ENCODE data around the gene MMAB. TPM values are rescaled to one million over a fixed set of nuclear protein-coding genes. Genes with fewer than 3 reads are reported as not detected.

Gene MMAB
- total and polyA plus RNA-seq, 2 donors (not counting 3 experiments of a cell fraction or from before 2014, with no cell fraction given) = 39.1 to 46.0 TPM

DNA sequence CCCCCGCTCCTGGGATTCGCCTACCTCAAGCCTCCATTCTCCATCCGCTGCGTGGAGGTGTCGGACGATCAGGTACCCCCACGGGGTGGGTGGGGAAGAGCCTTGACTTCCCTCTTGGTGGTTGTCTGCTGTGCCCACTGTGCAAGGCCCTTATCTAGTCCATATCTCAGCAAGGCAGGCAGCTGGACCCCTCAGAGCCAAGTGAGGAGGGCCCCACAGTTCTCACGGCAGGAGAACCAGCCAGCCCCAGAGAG, 39.9 kb downstream of the MMAB start:
- Histone ChIP-seq H3K9me1 (replicated peaks; ENCODE audit: control insufficient read depth, extremely low read depth, insufficient read depth, low read length) (no peaks in the 10 kb centered on the region), H3K4me1 (ENCODE audit: control insufficient read depth, extremely low read depth, insufficient read depth, low read length) (no peaks in the 10 kb centered on the region), H3K4me2 (ENCODE audit: insufficient read depth, low read length) (no peak overlapping the region), H3K79me2 (ENCODE audit: control insufficient read depth, insufficient read depth, low read length) (no peaks in the 10 kb centered on the region), H2AFZ (ENCODE audit: low read depth, low read length) (no peak overlapping the region), H3K4me3 (replicated peaks in 1 of 3; ENCODE audit: insufficient read depth in 1 of 3, low read depth in 1 of 3, low read length in 3 of 3) (no peak overlapping the region), H3K27me3 (ENCODE audit: control insufficient read depth in 2 of 2, insufficient read depth in 2 of 2, low read length in 2 of 2) (no peaks in the 10 kb centered on the region), H3K9ac (replicated peaks; ENCODE audit: extremely low read depth, insufficient read depth, low read length) (no peak overlapping the region), H3K27ac (ENCODE audit: insufficient read depth, low read depth, low read length) (no peak overlapping the region), H4K20me1 (replicated peaks; ENCODE audit: control insufficient read depth, extremely low read depth, insufficient read depth, low read length) (no peaks in the 10 kb centered on the region), H3K9me3 (replicated peaks; ENCODE audit: control insufficient read depth, insufficient read depth, low read length) (no peaks in the 10 kb centered on the region), H3K36me3 (ENCODE audit: control insufficient read depth in 2 of 2, extremely low read depth in 1 of 2, insufficient read depth in 2 of 2, low read length in 2 of 2) (peaks cover 0 to 20% of the 10 kb centered on the region in 2 experiments)
- DNase-seq (ENCODE audit: low read depth, low spot score) = no peak
- dilution Hi-C loops (cut with MboI; ENCODE audit: extremely low pct_ligation_motif_present, low sequenced_read_pairs) (no loop called here), intact Hi-C loops (cut with micrococcal nuclease) (no loop called here)
- ChIA-PET CTCF (interaction anchor here (1.0 kb wide), 1 partner anchor 8 kb away, joined by 3 read pairs; no protein-coding TSS in a partner anchor), POLR2A (no interaction called here)
- BruUV-seq (replicated peaks) = no TSS peak
- no peak for FAIRE-seq
- TF ChIP-seq POLR2AphosphoS5 (IDR thresholded peaks at IDR 0.05; ENCODE audit: insufficient read depth, low read depth, low read length) = no peak
- no peak for TF ChIP-seq POLR2A (IDR thresholded peaks at IDR 0.05; ENCODE audit: low read depth, low read length)
- no peak for TF ChIP-seq JUN (IDR thresholded peaks at IDR 0.05; ENCODE audit: borderline replicate concordance, insufficient read depth, insufficient read length, low read depth)
- TF ChIP-seq, protein P1, sequence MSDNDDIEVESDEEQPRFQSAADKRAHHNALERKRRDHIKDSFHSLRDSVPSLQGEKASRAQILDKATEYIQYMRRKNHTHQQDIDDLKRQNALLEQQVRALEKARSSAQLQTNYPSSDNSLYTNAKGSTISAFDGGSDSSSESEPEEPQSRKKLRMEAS (IDR thresholded peaks at IDR 0.05; ENCODE audit: insufficient read depth, insufficient read length) = no peak
- no peak for TF ChIP-seq GATA2 (IDR thresholded peaks at IDR 0.05; ENCODE audit: insufficient read depth, insufficient read length, low read depth, low read length)
- TF ChIP-seq EZH2 (IDR thresholded peaks at IDR 0.05; ENCODE audit: borderline replicate concordance, low read depth, low read length, severe bottlenecking) = no peak
- TF ChIP-seq, protein P2, sequence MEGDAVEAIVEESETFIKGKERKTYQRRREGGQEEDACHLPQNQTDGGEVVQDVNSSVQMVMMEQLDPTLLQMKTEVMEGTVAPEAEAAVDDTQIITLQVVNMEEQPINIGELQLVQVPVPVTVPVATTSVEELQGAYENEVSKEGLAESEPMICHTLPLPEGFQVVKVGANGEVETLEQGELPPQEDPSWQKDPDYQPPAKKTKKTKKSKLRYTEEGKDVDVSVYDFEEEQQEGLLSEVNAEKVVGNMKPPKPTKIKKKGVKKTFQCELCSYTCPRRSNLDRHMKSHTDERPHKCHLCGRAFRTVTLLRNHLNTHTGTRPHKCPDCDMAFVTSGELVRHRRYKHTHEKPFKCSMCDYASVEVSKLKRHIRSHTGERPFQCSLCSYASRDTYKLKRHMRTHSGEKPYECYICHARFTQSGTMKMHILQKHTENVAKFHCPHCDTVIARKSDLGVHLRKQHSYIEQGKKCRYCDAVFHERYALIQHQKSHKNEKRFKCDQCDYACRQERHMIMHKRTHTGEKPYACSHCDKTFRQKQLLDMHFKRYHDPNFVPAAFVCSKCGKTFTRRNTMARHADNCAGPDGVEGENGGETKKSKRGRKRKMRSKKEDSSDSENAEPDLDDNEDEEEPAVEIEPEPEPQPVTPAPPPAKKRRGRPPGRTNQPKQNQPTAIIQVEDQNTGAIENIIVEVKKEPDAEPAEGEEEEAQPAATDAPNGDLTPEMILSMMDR (IDR thresholded peaks at IDR 0.05; ENCODE audit: extremely low read depth in 1 of 2, insufficient read depth in 1 of 2, low read depth in 1 of 2, low read length in 2 of 2) = no peak
- TF ChIP-seq FOS (IDR thresholded peaks at IDR 0.05; ENCODE audit: borderline replicate concordance, insufficient read depth, low read length) = no peak
- TF ChIP-seq MYC (IDR thresholded peaks at IDR 0.05; ENCODE audit: low read depth, low read length) = no peak

Measured in endothelial cell of umbilical vein (primary cell).